Uterus (tissue), 2 donors: ENCODE measurements around the gene GLIS1.

ENCODE experiments used
- CTCF ChIP-seq, 4 experiments: fragments of 200-600 bp in 2 of 4; fragments of 450-650 bp in 2 of 4; sonication (generic) in 2 of 4; IDR thresholded peaks; one replicate each; pipeline ENCODE4 v1.5.1; 2016 to 2019; ENCODE audit warnings: antibody characterized with exemption in 4 of 4, mild to moderate bottlenecking in 2 of 4, moderate library complexity in 1 of 4
- POLR2A ChIP-seq, 2 donors: fragments of 450-650 bp; IDR thresholded peaks; one replicate each; pipeline ENCODE4 v1.6.1; 2016; ENCODE audit warnings: antibody characterized with exemption in 2 of 2, mild to moderate bottlenecking in 1 of 2, moderate library complexity in 1 of 2

DNA sequence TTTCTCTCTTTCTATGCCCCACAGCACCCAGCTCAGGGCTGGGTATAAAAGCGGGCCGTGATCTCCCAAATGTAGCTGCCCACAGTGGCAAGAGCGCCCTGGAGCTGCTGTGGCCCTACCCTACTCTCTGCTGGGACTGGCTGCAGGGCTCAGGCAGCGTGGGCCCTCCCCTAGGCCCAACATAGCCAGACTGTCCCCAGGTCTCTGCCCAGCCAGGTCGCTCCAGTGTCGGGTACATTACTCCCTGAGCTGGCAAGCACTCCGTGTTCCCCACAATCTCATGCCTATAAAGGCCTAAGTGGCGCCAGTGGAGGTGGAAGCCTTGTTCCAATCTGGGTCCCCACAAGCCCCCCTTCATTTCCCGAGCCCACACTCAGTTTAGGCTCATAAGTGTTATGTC lies 66.2 kb downstream of the GLIS1 start:
- TF ChIP-seq CTCF (IDR thresholded peaks at IDR 0.05) (no peak), POLR2A (IDR thresholded peaks at IDR 0.05) (no peak)
